AG09309 (cell line): Measurements from ENCODE around the gene OLFML2A.
A peak's percentile ranks its signal among the peaks of the same experiment; 100 is the strongest.

Experiments
- DNase-seq: peaks from one replicate; pipeline ENCODE4 v3.0.0-alpha.2; 2010; ENCODE audit warnings: low read depth
- H3K4me3 ChIP-seq: 2 replicates; pipeline ENCODE4 v1.5.1; 2011; ENCODE audit warnings: mild to moderate bottlenecking, low read depth, low read length, moderate library complexity; ENCODE audit not compliant: control insufficient read depth
- CTCF ChIP-seq: IDR thresholded peaks from 2 replicates; pipeline ENCODE4 v1.5.1; 2011; ENCODE audit warnings: mild to moderate bottlenecking, low read depth, low read length, inconsistent platforms; ENCODE audit not compliant: insufficient read depth, control insufficient read depth; ENCODE audit errors: missing control alignments

The OLFML2A gene

GRCh38 chr9:124859803-124860581 lies 83.1 kb downstream of the OLFML2A start:
- no peak for DNase-seq
- peak overlapping the region; percentile 77 for H3K4me3 ChIP-seq
- TF ChIP-seq CTCF: no peak

GRCh38 chr9:124860582-124861341 lies 83.8 kb downstream of the OLFML2A start:
- H3K4me3 ChIP-seq: peak overlapping the region; percentile 77
- no peak for DNase-seq

GRCh38 chr9:124861342-124862229 lies 84.7 kb downstream of the OLFML2A start, which contains the start of the genes ARPC5L and RPL35:
Gene ARPC5L, plus strand, starts transcription at chr9:124862130. Its CDS starts 7,161 bp downstream, at chr9:124869291.
Gene RPL35, minus strand, starts transcription at chr9:124861957. Its CDS starts 45 bp downstream, at chr9:124861912.
- peak within 1 kb of the TSS; percentile 77 for H3K4me3 ChIP-seq
- DNase-seq: peak; percentile 64
- TF ChIP-seq CTCF: peak; percentile 32

More at GRCh38 chr9:124860582-124861341, 83.8 kb downstream of the OLFML2A start:
- TF ChIP-seq CTCF: no peak

GRCh38 chr9:124863371-124863871 lies 86.5 kb downstream of the OLFML2A start:
- H3K4me3 ChIP-seq: no peak overlapping the region
- TF ChIP-seq CTCF: no peak
- DNase-seq: no peak
